ENCODE measurements around the gene SLC22A8.
"Not testable (repeated sequence)": the region's sequence is repeated elsewhere in the genome, so short reads cannot be mapped to it uniquely, and the experiment has no call there.

SLC22A8 gene, protein sequence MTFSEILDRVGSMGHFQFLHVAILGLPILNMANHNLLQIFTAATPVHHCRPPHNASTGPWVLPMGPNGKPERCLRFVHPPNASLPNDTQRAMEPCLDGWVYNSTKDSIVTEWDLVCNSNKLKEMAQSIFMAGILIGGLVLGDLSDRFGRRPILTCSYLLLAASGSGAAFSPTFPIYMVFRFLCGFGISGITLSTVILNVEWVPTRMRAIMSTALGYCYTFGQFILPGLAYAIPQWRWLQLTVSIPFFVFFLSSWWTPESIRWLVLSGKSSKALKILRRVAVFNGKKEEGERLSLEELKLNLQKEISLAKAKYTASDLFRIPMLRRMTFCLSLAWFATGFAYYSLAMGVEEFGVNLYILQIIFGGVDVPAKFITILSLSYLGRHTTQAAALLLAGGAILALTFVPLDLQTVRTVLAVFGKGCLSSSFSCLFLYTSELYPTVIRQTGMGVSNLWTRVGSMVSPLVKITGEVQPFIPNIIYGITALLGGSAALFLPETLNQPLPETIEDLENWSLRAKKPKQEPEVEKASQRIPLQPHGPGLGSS

DNA sequence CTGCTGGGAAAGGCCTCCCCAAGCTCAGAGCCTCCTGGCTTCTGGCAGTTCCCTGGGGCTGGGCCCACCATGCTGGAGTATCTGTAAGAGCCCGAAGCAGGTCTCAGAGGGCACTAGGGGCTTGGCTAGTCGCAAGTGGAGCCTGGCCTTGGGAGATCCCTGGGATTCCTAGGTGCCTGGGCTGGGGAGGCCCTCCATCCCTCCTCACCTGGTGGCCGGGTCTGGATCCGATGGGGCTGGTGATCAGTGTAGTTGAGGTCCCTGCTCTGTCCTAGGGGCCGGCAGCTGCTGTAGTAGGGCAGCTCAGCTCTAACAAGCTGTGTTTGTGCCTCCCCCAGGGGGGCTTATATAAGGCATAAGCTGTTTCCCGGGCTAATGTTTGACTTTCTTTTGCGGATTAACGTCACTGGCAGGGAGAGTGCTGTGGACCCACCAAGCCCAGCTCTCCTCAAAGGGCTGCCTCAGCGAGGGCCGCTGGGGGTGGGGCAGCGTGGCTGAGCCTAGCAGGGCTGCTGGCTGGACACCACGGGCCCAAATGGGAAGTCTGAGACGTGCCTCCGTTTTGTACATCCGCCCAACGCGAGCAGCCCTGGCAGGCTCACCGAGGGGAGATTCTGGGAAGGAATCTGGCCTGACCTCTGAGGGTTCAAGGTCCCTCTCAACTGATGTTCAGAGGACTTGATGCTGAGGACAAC, at the start of gene SLC22A8:
SLC22A8 (minus strand) TSS at position 321 of the 695 bp plus-strand sequence. CDS start 883 bp downstream, outside the sequence.
- TF ChIP-seq, protein P1, sequence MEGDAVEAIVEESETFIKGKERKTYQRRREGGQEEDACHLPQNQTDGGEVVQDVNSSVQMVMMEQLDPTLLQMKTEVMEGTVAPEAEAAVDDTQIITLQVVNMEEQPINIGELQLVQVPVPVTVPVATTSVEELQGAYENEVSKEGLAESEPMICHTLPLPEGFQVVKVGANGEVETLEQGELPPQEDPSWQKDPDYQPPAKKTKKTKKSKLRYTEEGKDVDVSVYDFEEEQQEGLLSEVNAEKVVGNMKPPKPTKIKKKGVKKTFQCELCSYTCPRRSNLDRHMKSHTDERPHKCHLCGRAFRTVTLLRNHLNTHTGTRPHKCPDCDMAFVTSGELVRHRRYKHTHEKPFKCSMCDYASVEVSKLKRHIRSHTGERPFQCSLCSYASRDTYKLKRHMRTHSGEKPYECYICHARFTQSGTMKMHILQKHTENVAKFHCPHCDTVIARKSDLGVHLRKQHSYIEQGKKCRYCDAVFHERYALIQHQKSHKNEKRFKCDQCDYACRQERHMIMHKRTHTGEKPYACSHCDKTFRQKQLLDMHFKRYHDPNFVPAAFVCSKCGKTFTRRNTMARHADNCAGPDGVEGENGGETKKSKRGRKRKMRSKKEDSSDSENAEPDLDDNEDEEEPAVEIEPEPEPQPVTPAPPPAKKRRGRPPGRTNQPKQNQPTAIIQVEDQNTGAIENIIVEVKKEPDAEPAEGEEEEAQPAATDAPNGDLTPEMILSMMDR (IDR thresholded peaks at IDR 0.05; ENCODE audit: low read depth, low read length, missing control alignments), result no peak
- Histone ChIP-seq H3K36me3 (replicated peaks) (no peaks in the 10 kb centered on the region), H3K4me3 (ENCODE audit: low read depth, low read length) (no peak within 1 kb of the TSS), H3K27ac (no peak within 1 kb of the TSS), H3K27me3 (replicated peaks) (no peaks in the 10 kb centered on the region)
- DNase-seq, result no peak
- in situ Hi-C loops (cut with HindIII; ENCODE audit: low pct_ligation_motif_present, low sequenced_read_pairs), result loop anchor here (25.0 kb wide), 1 partner anchor 103 kb away; the partner anchor contains the start of gene CHRM1

DNA sequence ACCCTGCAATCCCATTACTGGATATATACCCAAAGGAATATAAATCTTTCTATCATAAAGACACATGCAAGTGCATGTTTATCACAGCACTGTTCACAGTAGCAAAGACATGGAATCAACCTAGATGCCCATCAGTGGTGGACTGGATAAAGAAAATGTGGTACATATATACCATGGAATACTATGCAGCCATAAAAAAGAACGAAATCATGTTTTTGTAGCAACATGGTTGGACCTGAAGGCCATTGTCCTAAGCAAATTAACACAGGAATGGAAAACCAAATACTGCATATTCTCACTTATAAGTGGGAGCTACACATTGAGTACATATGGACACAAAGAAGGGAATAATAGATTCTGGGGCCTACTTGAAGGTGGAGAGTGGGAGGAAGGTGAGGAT, 30.6 kb upstream of the SLC22A8 start:
- in situ Hi-C loops (cut with HindIII; ENCODE audit: low pct_ligation_motif_present, low sequenced_read_pairs); H3K36me3 ChIP-seq (replicated peaks); H3K27me3 ChIP-seq (replicated peaks); H3K4me3 ChIP-seq (ENCODE audit: low read depth, low read length); DNase-seq; H3K27ac ChIP-seq: not testable (repeated sequence)

DNA sequence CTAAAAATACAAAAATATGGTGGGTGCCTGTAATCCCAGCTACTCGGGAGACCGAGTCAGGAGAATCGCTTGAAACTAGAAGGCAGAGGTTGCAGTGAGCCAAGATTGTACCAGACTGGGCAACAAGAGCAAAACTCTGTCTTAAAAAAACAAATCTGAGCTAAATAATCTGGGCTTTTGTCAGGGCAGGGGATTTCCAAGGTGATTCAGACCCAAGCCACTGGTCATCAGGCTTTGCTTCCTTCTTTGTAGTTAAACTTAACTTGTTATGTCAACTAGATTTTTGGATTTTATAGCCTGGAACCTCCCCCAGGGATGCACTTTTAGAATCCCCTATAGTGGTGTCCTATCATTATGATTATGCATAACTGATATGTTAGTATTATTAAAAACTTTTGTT, 27.0 kb upstream of the SLC22A8 start:
- in situ Hi-C loops (cut with HindIII; ENCODE audit: low pct_ligation_motif_present, low sequenced_read_pairs), result no loop called here
- TF ChIP-seq, protein P1 (IDR thresholded peaks at IDR 0.05; ENCODE audit: low read depth, low read length, missing control alignments), result no peak

DNA sequence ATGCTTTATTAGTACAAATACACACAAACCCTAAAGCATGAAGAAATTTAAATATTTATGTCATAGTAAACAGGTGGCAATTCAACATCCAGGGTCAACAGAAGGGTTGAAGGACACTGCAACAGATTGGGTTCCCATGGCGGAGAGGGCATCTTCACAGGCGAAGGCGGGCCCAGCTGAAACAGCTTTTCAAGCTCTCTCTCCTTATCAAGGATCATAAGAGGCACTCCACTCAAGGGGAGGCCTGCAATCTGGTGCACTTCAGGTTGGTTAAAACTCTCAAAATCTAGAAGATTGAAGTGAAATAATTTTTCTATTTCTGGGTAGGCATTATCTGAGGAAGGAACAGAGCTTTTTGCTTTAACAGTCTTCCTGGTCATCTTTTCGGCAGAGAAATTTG, 16.8 kb upstream of the SLC22A8 start:
- no peak for DNase-seq

More for the DNA sequence above, 27.0 kb upstream of the SLC22A8 start:
- Histone ChIP-seq H3K27ac (no peak overlapping the region), H3K36me3 (replicated peaks) (no peaks in the 10 kb centered on the region), H3K4me3 (ENCODE audit: low read depth, low read length) (no peak overlapping the region), H3K27me3 (replicated peaks) (no peaks in the 10 kb centered on the region)
- no peak for DNase-seq

DNA sequence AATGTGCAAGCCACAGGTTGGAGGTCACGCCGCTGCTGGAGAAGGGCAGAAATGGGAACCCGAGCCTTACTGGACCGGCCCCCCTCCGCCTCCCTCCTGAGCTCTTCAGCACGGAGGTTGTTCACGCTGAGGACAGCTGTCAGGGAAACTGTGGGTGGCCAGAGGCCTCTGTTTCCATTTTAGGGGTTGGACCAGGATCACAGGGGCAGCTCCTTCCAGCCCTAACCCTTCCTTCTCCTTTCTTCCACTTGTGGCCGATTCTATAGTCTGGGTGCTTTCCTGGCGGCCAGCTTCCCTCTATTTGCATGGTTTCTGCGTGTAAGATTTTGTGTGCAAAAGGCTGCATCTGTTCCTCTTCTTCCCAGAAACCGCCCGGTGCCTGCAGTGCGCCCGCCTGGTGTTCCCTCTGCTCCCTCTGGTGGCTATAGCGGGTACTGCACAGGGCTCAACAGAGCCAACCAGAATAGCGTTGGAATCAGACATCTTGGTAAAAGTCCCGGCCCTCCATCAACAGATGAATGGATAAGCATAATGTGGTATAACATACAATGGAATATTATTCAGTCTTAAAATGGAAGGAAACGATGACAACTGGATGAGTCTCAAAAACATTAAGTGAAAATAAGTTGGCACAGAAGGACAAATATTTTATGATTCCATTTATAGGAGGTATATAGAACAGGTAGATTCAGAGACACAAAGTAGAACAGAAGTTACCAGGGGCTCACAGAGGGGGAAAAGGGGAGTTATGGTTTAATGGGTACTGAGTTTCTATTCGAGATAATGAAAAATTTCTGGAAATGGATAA, 8.4 kb upstream of the SLC22A8 start:
- no peaks in the 10 kb centered on the region for H3K36me3 ChIP-seq (replicated peaks)
- no peaks in the 10 kb centered on the region for H3K27me3 ChIP-seq (replicated peaks)
- in situ Hi-C loops (cut with HindIII; ENCODE audit: low pct_ligation_motif_present, low sequenced_read_pairs), result loop anchor here (25.0 kb wide), 1 partner anchor 112 kb away; the partner anchor contains the start of gene CHRM1
- no peak overlapping the region for H3K4me3 ChIP-seq (ENCODE audit: low read depth, low read length)
- H3K27ac ChIP-seq, result no peak overlapping the region
- peak; percentile 80 for DNase-seq
- TF ChIP-seq, protein P1 (IDR thresholded peaks at IDR 0.05; ENCODE audit: low read depth, low read length, missing control alignments), result peak; percentile 100

More for the DNA sequence above, 16.8 kb upstream of the SLC22A8 start:
- no peaks in the 10 kb centered on the region for H3K27me3 ChIP-seq (replicated peaks)
- TF ChIP-seq, protein P1 (IDR thresholded peaks at IDR 0.05; ENCODE audit: low read depth, low read length, missing control alignments), result no peak
- no peak overlapping the region for H3K27ac ChIP-seq
- H3K36me3 ChIP-seq (replicated peaks), result no peaks in the 10 kb centered on the region
- no peak overlapping the region for H3K4me3 ChIP-seq (ENCODE audit: low read depth, low read length)
- in situ Hi-C loops (cut with HindIII; ENCODE audit: low pct_ligation_motif_present, low sequenced_read_pairs), result no loop called here

All from brain microvascular endothelial cell (primary cell).